NCI-H510A treated with DMSO at 0.1 percent for 48 hours (cell line): ENCODE data around the gene BRD4.

ENCODE experiments used
- DNase-seq: peaks from one replicate; lab custom pipeline; 2025; lab: John Stamatoyannopoulos, UW

BRD4 gene

GRCh38 chr19:15289673-15290072 is 42.7 kb downstream of the BRD4 start:
- DNase-seq: no peak

- peak; percentile 38 for DNase-seq
These were observed 44.0 kb downstream of the BRD4 start for GRCh38 chr19:15288146-15288963.

- DNase-seq: no peak
These were observed 44.8 kb downstream of the BRD4 start for GRCh38 chr19:15287496-15287895.

- DNase-seq: no peak
These were observed 45.5 kb downstream of the BRD4 start for GRCh38 chr19:15286688-15287365.

GRCh38 chr19:15285896-15286591 is 46.3 kb downstream of the BRD4 start:
- no peak for DNase-seq

GRCh38 chr19:15284896-15285295 is 47.4 kb downstream of the BRD4 start:
- DNase-seq: no peak

- no peak for DNase-seq
These were observed 48.2 kb downstream of the BRD4 start for GRCh38 chr19:15284091-15284490.

- no peak for DNase-seq
These were observed 49.0 kb downstream of the BRD4 start for GRCh38 chr19:15283141-15283883.

- peak; percentile 23 for DNase-seq
These were observed 50.0 kb downstream of the BRD4 start for GRCh38 chr19:15282311-15282705.

GRCh38 chr19:15280915-15281683 is 51.2 kb downstream of the BRD4 start:
- peak; percentile 55 for DNase-seq

- no peak for DNase-seq
These were observed 52.2 kb downstream of the BRD4 start for GRCh38 chr19:15280048-15280725.

GRCh38 chr19:15279326-15279904 is 52.9 kb downstream of the BRD4 start:
- DNase-seq: no peak

GRCh38 chr19:15276620-15277215 is 55.6 kb downstream of the BRD4 start:
- no peak for DNase-seq

GRCh38 chr19:15274477-15274876 is 57.9 kb downstream of the BRD4 start:
- no peak for DNase-seq

- no peak for DNase-seq
These were observed 62.5 kb downstream of the BRD4 start for GRCh38 chr19:15269806-15270205.

GRCh38 chr19:15268928-15269253 is 63.4 kb downstream of the BRD4 start:
- no peak for DNase-seq

- no peak for DNase-seq
These were observed 64.0 kb downstream of the BRD4 start for GRCh38 chr19:15268192-15268927.

- DNase-seq: no peak
These were observed 65.7 kb downstream of the BRD4 start for GRCh38 chr19:15266683-15267082.

- DNase-seq: no peak
These were observed 66.5 kb downstream of the BRD4 start for GRCh38 chr19:15265850-15266248.
